OCI-LY1 (cell line): ENCODE data around the gene KCNMA1.

Experiments used
- H2AFZ ChIP-seq: fragments of 200-600 bp; sonication (generic), shearing (Covaris generic); 2 replicates; pipeline ENCODE4 v1.6.0; 2014; ENCODE audit warnings: antibody characterized with exemption, mild to moderate bottlenecking, low read length
- H3F3A ChIP-seq: fragments of 200-600 bp; sonication (generic), shearing (Covaris generic); 2 replicates; pipeline ENCODE4 v1.6.0; 2014; ENCODE audit warnings: mild to moderate bottlenecking, antibody characterized with exemption, low read length, moderate library complexity; ENCODE audit not compliant: insufficient read depth
- H3K27ac ChIP-seq: fragments of 200-600 bp; sonication (generic); 2 replicates; pipeline ENCODE4 v1.5.1; 2014; ENCODE audit warnings: low read length, mixed run types, mild to moderate bottlenecking, low read depth; ENCODE audit not compliant: poor library complexity, severe bottlenecking
- H3K27me3 ChIP-seq: fragments of 200-600 bp; sonication (generic); 2 replicates; pipeline ENCODE4 v1.6.0; 2014; ENCODE audit warnings: antibody characterized with exemption, mild to moderate bottlenecking, low read length, moderate library complexity; ENCODE audit not compliant: insufficient read depth
- H3K36me3 ChIP-seq: fragments of 200-600 bp; sonication (generic); 2 replicates; pipeline ENCODE4 v1.6.1; 2014; ENCODE audit warnings: mild to moderate bottlenecking, antibody characterized with exemption, low read length, moderate library complexity, mixed read lengths; ENCODE audit not compliant: insufficient read depth
- H3K4me1 ChIP-seq: fragments of 200-600 bp; sonication (generic); 2 replicates; pipeline ENCODE4 v1.5.1; 2014; ENCODE audit warnings: mild to moderate bottlenecking, low read length, moderate library complexity; ENCODE audit not compliant: insufficient read depth, severe bottlenecking
- H3K4me2 ChIP-seq: fragments of 200-600 bp; sonication (generic), shearing (Covaris generic); 2 replicates; pipeline ENCODE4 v1.6.1; 2014; ENCODE audit warnings: low read length
- H3K4me3 ChIP-seq: fragments of 200-600 bp; sonication (generic); 2 replicates; pipeline ENCODE4 v1.5.1; 2014; ENCODE audit warnings: low read length, low read depth, mild to moderate bottlenecking, mixed read lengths; ENCODE audit not compliant: poor library complexity, severe bottlenecking
- H3K79me2 ChIP-seq: fragments of 200-600 bp; shearing (Covaris generic); 2 replicates; pipeline ENCODE4 v1.6.1; 2016; ENCODE audit warnings: mixed run types, low read length, mixed read lengths; ENCODE audit not compliant: insufficient read depth
- H3K9ac ChIP-seq: fragments of 200-600 bp; sonication (generic), shearing (Covaris generic); 2 replicates; pipeline ENCODE4 v1.6.1; 2014; ENCODE audit warnings: mild to moderate bottlenecking, low read length, mixed read lengths
- H3K9me2 ChIP-seq: fragments of 200-600 bp; sonication (generic), shearing (Covaris generic); 2 replicates; pipeline ENCODE4 v1.6.1; 2014; ENCODE audit warnings: low read depth, mild to moderate bottlenecking, low read length, mixed read lengths
- H3K9me3 ChIP-seq: fragments of 200-600 bp; shearing (Covaris generic); 2 replicates; pipeline ENCODE4 v1.6.1; 2014; ENCODE audit warnings: low read length, mixed read lengths
- H4K20me1 ChIP-seq: fragments of 200-600 bp; sonication (generic), shearing (Covaris generic); 2 replicates; pipeline ENCODE4 v1.6.0; 2016; ENCODE audit warnings: mild to moderate bottlenecking, low read length; ENCODE audit not compliant: insufficient read depth
- EZH2 ChIP-seq: fragments of 200-600 bp; sonication (generic), shearing (Covaris generic); IDR thresholded peaks from 2 replicates; pipeline ENCODE4 v1.8.0; 2017; ENCODE audit warnings: borderline replicate concordance, mixed run types, mild to moderate bottlenecking, antibody characterized with exemption, low read length, moderate library complexity, mixed read lengths
- TF ChIP-seq, protein P1 (sequence below): fragments of 200-600 bp; sonication (generic), shearing (Covaris generic); IDR thresholded peaks from 2 replicates; pipeline ENCODE4 v1.5.1; 2017; ENCODE audit warnings: mild to moderate bottlenecking, antibody characterized with exemption, low read length, moderate library complexity, mixed read lengths

KCNMA1 gene

GRCh38 chr10:77436257-77436975, 201.2 kb downstream of the KCNMA1 start:
- Histone ChIP-seq H3K4me1 (no peaks in the 10 kb centered on the region), H3K79me2 (no peaks in the 10 kb centered on the region), H3K9me3 (no peaks in the 10 kb centered on the region), H2AFZ (no peak overlapping the region), H3K4me3 (no peak overlapping the region), H3K27me3 (no peaks in the 10 kb centered on the region), H3K9ac (no peak overlapping the region), H3F3A (no peaks in the 10 kb centered on the region), H3K9me2 (no peaks in the 10 kb centered on the region), H3K36me3 (no peaks in the 10 kb centered on the region), H3K27ac (no peak overlapping the region), H4K20me1 (no peaks in the 10 kb centered on the region), H3K4me2 (no peak overlapping the region)
- TF ChIP-seq EZH2, result no peak
- TF ChIP-seq, protein P1, sequence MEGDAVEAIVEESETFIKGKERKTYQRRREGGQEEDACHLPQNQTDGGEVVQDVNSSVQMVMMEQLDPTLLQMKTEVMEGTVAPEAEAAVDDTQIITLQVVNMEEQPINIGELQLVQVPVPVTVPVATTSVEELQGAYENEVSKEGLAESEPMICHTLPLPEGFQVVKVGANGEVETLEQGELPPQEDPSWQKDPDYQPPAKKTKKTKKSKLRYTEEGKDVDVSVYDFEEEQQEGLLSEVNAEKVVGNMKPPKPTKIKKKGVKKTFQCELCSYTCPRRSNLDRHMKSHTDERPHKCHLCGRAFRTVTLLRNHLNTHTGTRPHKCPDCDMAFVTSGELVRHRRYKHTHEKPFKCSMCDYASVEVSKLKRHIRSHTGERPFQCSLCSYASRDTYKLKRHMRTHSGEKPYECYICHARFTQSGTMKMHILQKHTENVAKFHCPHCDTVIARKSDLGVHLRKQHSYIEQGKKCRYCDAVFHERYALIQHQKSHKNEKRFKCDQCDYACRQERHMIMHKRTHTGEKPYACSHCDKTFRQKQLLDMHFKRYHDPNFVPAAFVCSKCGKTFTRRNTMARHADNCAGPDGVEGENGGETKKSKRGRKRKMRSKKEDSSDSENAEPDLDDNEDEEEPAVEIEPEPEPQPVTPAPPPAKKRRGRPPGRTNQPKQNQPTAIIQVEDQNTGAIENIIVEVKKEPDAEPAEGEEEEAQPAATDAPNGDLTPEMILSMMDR, result no peak

- Histone ChIP-seq H3K9ac (no peak overlapping the region), H3K4me3 (no peak overlapping the region), H3K4me1 (no peaks in the 10 kb centered on the region), H2AFZ (no peak overlapping the region), H3K27ac (no peak overlapping the region), H3K36me3 (no peaks in the 10 kb centered on the region), H3K79me2 (no peaks in the 10 kb centered on the region), H3K4me2 (no peak overlapping the region), H3K27me3 (no peaks in the 10 kb centered on the region), H3F3A (no peaks in the 10 kb centered on the region), H3K9me2 (no peaks in the 10 kb centered on the region), H4K20me1 (no peaks in the 10 kb centered on the region), H3K9me3 (no peaks in the 10 kb centered on the region)
- TF ChIP-seq, protein P1, result no peak
- no peak for TF ChIP-seq EZH2
Measured at GRCh38 chr10:77433546-77433945, 204.1 kb downstream of the KCNMA1 start.

DNA sequence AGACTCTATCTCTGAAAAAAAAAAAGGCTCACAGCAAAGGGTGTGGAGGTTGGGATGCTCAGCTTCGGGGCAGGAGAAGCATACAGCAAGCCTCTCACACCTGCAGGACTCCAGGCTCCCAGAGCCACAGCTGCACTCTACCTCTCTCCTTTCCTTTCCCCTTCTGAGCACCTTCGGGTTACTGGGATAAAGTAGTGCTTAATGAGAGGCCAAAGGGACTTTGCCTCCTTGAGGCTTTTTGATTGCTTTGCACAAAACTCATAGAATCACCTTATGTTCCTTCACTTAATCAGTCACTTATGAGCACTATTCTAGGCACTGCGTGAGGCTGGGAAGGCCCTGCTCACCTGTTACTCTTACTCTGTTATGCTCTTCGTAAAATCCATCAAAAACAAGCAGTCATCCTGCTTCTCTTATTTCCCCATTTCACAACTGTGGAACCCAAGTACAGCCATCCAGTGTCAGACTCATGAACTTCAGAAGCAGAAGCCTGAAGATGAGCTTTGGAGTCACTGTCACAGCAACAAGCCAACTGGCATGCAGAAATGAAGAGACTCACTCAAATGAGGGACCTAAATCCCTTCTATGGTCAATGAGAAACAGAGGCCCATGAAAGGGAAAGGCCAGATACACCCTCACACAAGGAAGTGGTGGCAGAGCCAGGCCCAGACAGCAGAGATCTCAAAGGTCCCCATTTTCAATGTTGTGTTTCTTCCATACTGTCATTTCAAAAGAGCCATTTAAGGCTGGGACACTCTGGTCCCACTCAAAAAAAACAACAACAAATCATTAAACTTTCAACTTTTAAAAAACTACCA, 205.4 kb downstream of the KCNMA1 start:
- Histone ChIP-seq H3K4me1 (no peaks in the 10 kb centered on the region), H3K9me3 (no peaks in the 10 kb centered on the region), H3K9ac (no peak overlapping the region), H3K27ac (no peak overlapping the region), H4K20me1 (no peaks in the 10 kb centered on the region), H3K36me3 (no peaks in the 10 kb centered on the region), H3K79me2 (no peaks in the 10 kb centered on the region), H3F3A (no peaks in the 10 kb centered on the region), H3K4me3 (no peak overlapping the region), H2AFZ (no peak overlapping the region), H3K27me3 (no peaks in the 10 kb centered on the region), H3K9me2 (no peaks in the 10 kb centered on the region), H3K4me2 (no peak overlapping the region)
- no peak for TF ChIP-seq EZH2
- TF ChIP-seq, protein P1, result no peak
